Measurements from ENCODE around the gene ADGRD2.
"Not testable (repeated sequence)": the region's sequence is repeated elsewhere in the genome, so short reads cannot be mapped to it uniquely, and the experiment has no call there.

Gene ADGRD2

DNA sequence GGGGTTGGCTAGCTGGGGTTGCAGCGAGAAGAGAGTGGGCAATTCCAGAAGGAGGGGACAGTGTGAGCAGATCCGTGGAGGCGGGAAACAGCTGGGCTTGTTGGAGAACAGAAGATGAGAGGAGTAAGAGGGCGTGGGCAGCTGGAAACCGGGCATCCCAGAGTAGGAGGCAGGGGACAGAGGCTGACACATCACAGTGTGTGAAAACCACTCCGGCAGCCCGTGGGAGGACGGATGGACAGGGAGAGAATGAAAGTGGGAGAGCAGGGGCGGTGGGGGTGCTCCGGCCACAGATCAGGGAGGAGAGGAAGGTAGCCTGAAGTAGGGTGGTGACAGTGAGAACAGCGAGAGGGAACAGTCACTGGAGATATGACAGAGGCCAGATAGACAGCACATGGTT, 26.7 kb upstream of the ADGRD2 start:
- DNase-seq, result no peak
- no peak overlapping the region for H3K4me3 Mint-ChIP-seq
- no peaks in the 10 kb centered on the region for H3K9me3 Mint-ChIP-seq
- H3K4me1 Mint-ChIP-seq (ENCODE audit: low read depth in 2 of 2), result peaks cover 3 to 6% of the 10 kb centered on the region in 2 donors
- H3K27me3 Mint-ChIP-seq, result peaks cover 12 to 24% of the 10 kb centered on the region in 2 donors
- H3K36me3 Mint-ChIP-seq (ENCODE audit: insufficient read depth), result peaks cover 10% of the 10 kb centered on the region
- ATAC-seq (replicated peaks), result no peak
- H3K27ac Mint-ChIP-seq, result no peak overlapping the region

DNA sequence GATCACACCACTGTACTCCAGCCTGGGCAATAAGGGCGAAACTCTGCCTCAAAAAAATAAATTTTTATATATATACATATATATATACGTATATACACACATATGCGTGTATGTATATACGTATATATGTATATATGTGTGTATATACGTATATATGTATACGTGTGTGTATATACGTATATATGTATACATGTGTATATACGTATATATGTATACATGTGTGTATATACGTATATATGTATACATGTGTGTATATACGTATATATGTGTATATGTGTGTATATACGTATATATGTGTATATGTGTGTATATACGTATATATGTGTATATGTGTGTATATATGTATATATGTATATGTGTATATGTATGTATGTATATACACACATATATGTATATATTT, 24.5 kb upstream of the ADGRD2 start:
- not testable (repeated sequence) for ATAC-seq (replicated peaks); H3K27ac Mint-ChIP-seq; DNase-seq; H3K4me1 Mint-ChIP-seq (ENCODE audit: low read depth in 2 of 2); H3K4me3 Mint-ChIP-seq; H3K36me3 Mint-ChIP-seq (ENCODE audit: insufficient read depth); H3K9me3 Mint-ChIP-seq
- H3K27me3 Mint-ChIP-seq, result peaks cover 12 to 24% of the 10 kb centered on the region in 2 donors

DNA sequence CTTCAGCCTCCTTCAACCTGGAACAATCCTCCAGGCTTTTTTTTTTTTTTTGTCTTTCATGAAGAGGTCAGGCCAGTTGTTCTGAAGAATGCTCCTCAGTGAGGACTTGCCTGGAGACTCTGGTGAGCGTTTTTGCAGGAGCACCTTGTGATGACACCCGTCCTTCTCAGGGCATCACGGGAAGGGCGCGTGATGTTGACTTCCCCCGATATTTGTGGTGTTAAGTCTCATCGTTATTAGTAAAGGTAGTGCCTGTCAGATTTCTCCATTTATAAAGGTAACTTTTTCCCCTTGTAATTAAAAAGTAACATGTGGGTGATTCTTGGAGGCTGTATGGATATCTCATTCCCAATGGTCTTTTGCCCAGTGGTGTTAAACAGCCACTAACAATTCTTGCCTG, 23.9 kb upstream of the ADGRD2 start:
- H3K27ac Mint-ChIP-seq, result no peak overlapping the region

DNA sequence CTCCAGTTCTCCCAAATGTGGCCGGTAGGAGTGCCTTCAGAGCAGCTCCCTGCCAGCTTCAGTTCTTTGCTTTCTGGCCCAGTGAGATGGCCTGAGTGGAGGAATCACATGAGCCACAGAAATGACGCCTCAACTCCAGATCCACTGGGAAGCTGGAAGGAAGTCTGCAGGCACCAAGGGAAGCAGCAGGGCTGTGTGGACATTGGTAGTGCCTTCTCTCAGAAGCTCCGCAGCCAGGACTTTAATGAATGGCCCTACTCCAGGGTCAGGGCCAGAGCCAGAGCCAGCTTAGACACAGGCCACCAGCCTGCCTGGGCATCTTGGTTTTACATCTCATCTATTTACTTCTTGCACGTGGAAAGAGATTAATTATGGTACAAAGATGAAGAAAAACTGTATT, 23.0 kb upstream of the ADGRD2 start:
- ATAC-seq (replicated peaks) (no peak), DNase-seq (no peak)
- Mint-ChIP-seq H3K4me3 (no peak overlapping the region), H3K36me3 (ENCODE audit: insufficient read depth) (peaks cover 4% of the 10 kb centered on the region), H3K27me3 (peaks cover 12 to 27% of the 10 kb centered on the region in 2 donors), H3K4me1 (ENCODE audit: low read depth in 2 of 2) (no peaks in the 10 kb centered on the region), H3K9me3 (no peaks in the 10 kb centered on the region), H3K27ac (no peak overlapping the region)

More for the DNA sequence above, 23.9 kb upstream of the ADGRD2 start:
- Mint-ChIP-seq H3K36me3 (ENCODE audit: insufficient read depth) (peaks cover 7% of the 10 kb centered on the region), H3K27me3 (peaks cover 12 to 24% of the 10 kb centered on the region in 2 donors), H3K4me3 (no peak overlapping the region), H3K9me3 (no peaks in the 10 kb centered on the region), H3K4me1 (ENCODE audit: low read depth in 2 of 2) (no peaks in the 10 kb centered on the region)
- DNase-seq, result no peak
- ATAC-seq (replicated peaks), result no peak

DNA sequence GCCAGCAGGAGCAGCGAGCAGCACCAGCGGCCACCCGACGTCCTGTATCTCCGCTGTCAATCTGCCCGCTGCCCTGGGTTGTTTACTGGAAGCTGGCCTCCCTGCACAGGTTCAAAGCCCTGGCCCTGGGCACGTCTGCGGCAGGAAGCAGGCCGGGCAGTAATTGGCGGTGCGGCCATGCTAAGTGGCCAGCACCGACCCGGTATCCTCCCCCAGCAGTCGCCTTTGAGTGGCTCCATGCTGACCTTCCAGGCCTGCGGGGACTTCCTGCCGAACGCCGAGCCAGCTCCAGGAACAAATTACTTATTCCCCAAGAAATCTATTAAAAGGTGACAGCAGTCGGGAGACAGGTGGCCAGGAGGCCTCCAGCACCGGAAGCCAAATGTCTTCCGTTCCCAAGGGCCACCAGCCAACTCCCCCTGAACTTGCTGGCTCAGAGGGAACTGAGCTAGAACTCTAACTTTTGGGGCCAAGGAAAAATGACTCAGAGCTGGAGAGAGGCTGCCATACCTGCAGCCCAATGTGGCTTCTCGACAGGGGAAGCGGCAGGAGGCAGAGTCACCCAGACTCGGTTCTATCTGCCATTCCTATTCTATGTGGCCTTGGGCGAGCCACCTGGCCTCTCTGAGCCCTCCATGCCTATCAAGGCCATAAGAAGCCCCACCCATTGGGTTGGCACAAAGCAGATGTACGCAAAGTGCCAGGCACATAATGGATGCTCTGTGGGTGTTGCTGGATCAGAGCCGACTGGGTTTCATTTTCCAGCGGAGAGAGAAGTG, 21.3 kb upstream of the ADGRD2 start:
- H3K36me3 Mint-ChIP-seq (ENCODE audit: insufficient read depth), result peaks cover 4% of the 10 kb centered on the region
- H3K27ac Mint-ChIP-seq, result no peak overlapping the region
- no peak overlapping the region for H3K4me3 Mint-ChIP-seq
- no peak for ATAC-seq (replicated peaks)
- DNase-seq, result no peak
- no peaks in the 10 kb centered on the region for H3K4me1 Mint-ChIP-seq (ENCODE audit: low read depth in 2 of 2)
- H3K27me3 Mint-ChIP-seq, result peaks cover 6 to 32% of the 10 kb centered on the region in 2 donors
- H3K9me3 Mint-ChIP-seq, result no peaks in the 10 kb centered on the region

DNA sequence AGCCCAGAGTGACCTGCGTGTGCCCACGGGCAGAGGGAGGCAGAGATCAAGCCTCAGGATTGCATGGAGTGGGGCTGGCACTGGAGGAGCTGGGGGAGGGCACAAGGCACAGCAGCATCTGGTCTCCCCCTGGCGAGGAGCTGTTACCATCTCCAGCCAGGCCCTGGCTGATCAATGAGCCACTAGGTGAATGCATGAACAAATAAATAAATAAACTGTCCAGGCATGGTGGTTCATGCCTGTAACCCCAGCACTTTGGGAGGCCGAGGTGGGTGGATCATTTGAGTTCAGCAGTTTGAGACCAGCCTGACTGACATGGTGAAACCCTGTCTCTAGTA, 20.8 kb upstream of the ADGRD2 start:
- DNase-seq, result no peak
- Mint-ChIP-seq H3K9me3 (no peaks in the 10 kb centered on the region), H3K4me1 (ENCODE audit: low read depth in 2 of 2) (no peaks in the 10 kb centered on the region), H3K27ac (no peak overlapping the region), H3K27me3 (peaks cover 10 to 34% of the 10 kb centered on the region in 2 donors), H3K4me3 (no peak overlapping the region), H3K36me3 (ENCODE audit: insufficient read depth) (peaks cover 4% of the 10 kb centered on the region)
- no peak for ATAC-seq (replicated peaks)

DNA sequence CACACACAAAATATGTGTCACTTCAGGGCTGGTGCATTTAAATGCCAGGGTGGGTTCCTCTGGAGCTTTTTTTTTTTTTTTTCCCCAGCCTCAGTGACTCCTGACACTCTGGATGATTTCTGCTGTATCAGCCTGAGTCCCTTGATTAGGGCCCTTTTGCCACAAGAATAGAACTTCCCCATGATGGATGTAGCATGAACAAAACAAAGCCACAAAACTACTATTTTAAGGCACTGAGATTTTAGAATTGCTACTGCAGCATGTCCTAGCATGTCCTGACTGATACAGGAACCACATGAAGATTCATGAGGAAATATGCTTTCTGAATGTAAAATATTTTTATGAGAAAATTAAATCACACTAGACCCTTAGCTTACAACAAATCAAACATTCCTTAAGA, 13.9 kb upstream of the ADGRD2 start:
- no peak for ATAC-seq (replicated peaks)
- Mint-ChIP-seq H3K36me3 (ENCODE audit: insufficient read depth) (no peaks in the 10 kb centered on the region), H3K27me3 (peaks cover 25 to 62% of the 10 kb centered on the region in 2 donors)

DNA sequence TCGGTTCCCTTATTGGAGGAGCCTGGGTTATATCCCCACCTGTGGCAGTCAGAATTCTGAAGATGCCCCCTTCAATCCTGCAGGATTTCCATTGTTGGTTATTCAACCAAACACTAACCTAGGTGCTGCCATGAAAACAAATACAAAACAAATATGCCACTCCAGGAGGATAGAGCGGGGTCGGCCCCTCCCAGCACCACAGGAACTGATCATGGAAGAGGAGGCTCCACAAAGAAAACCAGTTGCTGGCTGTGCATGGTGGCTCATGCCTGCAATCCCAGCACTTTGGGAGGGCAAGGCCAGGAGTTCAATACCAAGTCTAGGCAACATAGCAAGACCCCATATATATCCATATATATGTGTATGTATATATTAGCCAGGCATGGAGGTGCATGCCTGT, 13.2 kb upstream of the ADGRD2 start:
- Mint-ChIP-seq H3K9me3 (no peaks in the 10 kb centered on the region), H3K27me3 (peaks cover 31 to 69% of the 10 kb centered on the region in 2 donors), H3K4me1 (ENCODE audit: low read depth in 2 of 2) (no peaks in the 10 kb centered on the region), H3K27ac (no peak overlapping the region), H3K4me3 (no peak overlapping the region), H3K36me3 (ENCODE audit: insufficient read depth) (no peaks in the 10 kb centered on the region)
- DNase-seq (no peak), ATAC-seq (replicated peaks) (no peak)

More for the DNA sequence above, 13.9 kb upstream of the ADGRD2 start:
- H3K4me1 Mint-ChIP-seq (ENCODE audit: low read depth in 2 of 2), result no peaks in the 10 kb centered on the region
- H3K9me3 Mint-ChIP-seq, result no peaks in the 10 kb centered on the region
- no peak for DNase-seq
- no peak overlapping the region for H3K4me3 Mint-ChIP-seq
- no peak overlapping the region for H3K27ac Mint-ChIP-seq

DNA sequence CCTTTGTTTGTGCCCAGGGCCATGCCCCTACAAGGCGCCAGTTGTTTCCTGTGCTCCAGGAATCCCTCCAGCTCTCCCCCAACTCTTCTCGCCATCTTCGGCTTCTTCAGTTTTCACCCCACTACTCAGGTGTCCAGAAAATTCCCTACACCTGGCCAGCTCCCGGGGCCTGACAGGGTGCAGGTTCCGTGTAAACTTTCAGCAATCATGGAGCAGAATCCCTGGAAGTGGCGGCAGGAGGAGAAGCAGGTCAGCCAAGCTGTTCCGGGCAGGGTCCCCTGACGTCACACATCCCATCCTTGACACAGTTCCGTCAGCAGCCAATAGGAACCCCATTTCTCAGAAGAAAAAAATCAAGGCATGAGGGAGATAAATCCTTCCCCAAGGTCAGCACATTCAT, 12.2 kb upstream of the ADGRD2 start:
- Mint-ChIP-seq H3K4me3 (no peak overlapping the region), H3K27ac (no peak overlapping the region), H3K36me3 (ENCODE audit: insufficient read depth) (no peaks in the 10 kb centered on the region), H3K27me3 (peaks cover 31 to 60% of the 10 kb centered on the region in 2 donors), H3K4me1 (ENCODE audit: low read depth in 2 of 2) (no peaks in the 10 kb centered on the region), H3K9me3 (no peaks in the 10 kb centered on the region)
- ATAC-seq (replicated peaks) (no peak), DNase-seq (no peak)

DNA sequence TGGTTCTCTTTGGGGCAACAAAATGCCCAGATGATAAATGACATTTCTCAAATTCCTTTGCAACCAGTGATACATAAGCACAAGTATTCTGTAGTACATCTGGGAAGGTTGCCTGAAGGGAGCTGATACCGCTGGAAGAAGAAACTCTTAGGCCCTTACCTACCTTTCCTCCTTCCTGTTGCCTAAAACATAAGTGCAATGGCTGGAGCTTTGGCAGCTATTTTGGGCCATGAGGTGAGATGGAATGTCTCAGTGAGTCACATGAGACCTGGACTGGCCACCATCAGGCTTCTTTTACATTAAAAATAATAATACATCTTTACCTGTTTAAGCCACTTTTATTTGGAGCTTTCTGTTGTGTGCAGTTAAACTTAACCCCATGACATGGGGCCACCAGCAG, 11.2 kb upstream of the ADGRD2 start:
- Mint-ChIP-seq H3K27ac (no peak overlapping the region), H3K4me1 (ENCODE audit: low read depth in 2 of 2) (no peaks in the 10 kb centered on the region), H3K4me3 (no peak overlapping the region), H3K36me3 (ENCODE audit: insufficient read depth) (no peaks in the 10 kb centered on the region), H3K27me3 (peaks cover 28 to 56% of the 10 kb centered on the region in 2 donors), H3K9me3 (no peaks in the 10 kb centered on the region)
- ATAC-seq (replicated peaks) (no peak), DNase-seq (no peak)

DNA sequence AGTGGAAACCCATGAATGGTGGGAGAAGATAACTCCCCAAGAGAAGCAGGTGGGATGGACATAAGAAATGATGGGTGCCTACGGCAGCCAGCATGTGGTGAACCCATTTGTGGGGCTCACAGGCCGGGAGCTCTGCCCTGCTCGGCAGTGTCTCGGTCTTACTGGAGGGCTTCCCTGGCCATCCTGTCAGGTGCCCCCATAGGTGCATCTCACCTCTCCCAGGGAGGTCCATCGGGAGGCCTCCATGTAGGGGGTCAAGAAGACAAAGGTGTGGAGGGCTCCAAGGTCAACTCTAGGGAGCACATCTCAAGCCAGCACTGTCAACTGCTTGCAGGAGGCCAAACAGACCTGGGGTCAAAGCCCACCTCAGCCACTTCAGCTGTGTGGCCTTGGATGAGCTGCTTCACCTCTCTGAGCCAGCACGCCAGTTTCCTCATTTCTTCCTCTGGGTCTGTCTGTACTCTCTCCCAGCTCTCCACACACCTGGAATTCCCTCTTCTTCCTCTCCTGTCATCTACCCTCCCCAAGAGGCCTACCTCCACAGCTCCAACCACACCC, 10.5 kb upstream of the ADGRD2 start:
- Mint-ChIP-seq H3K27ac (no peak overlapping the region), H3K36me3 (ENCODE audit: insufficient read depth) (no peaks in the 10 kb centered on the region), H3K4me3 (no peak overlapping the region), H3K4me1 (ENCODE audit: low read depth in 2 of 2) (no peaks in the 10 kb centered on the region), H3K27me3 (peaks cover 24 to 59% of the 10 kb centered on the region in 2 donors), H3K9me3 (no peaks in the 10 kb centered on the region)
- ATAC-seq (replicated peaks) (no peak), DNase-seq (no peak)

DNA sequence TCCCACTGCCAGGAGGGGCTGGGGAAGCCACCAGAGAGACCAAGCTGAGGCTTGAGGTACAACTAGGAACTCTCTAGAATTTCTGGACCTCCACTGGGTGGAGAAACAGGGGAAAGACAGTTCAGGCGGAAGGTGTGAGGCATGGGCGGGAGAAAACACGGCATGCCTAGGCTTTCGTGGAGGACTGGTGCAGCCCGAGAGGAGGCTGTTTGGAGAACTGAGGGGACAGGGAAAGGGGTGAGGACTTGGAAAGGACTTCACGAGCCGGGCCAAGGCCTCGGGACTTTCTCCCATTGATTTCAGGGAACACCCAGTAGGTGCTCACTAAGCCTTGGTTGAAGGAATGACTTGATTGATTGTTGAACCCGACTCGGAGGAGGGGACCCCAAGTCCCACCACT, 9.5 kb upstream of the ADGRD2 start:
- H3K4me3 Mint-ChIP-seq, result no peak overlapping the region

DNA sequence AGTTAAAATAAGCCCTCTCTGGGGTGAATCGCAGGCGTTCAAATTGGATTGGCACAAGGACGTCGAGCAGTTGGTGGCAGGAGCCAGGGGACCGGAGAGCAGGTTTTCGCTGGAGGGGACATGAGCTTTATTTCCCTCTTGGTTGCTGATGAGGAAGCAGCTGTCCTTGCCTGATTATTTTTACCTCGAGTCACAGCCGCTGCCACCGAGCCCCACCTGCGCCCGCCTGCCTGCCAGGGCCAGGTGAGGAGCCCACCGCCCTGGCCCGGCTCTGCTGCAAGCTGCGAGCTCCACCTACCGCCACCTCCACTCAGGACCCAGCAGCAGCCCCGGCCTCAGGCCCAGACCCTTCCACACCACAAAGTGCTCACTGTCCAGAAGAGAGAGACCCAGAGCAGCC, 9.0 kb upstream of the ADGRD2 start:
- Mint-ChIP-seq H3K27me3 (peaks cover 24 to 69% of the 10 kb centered on the region in 2 donors), H3K36me3 (ENCODE audit: insufficient read depth) (no peaks in the 10 kb centered on the region), H3K4me3 (no peak overlapping the region), H3K4me1 (ENCODE audit: low read depth in 2 of 2) (no peaks in the 10 kb centered on the region), H3K9me3 (no peaks in the 10 kb centered on the region), H3K27ac (no peak overlapping the region)
- ATAC-seq (replicated peaks), result no peak
- DNase-seq, result no peak

More for the DNA sequence above, 9.5 kb upstream of the ADGRD2 start:
- no peak overlapping the region for H3K27ac Mint-ChIP-seq
- H3K9me3 Mint-ChIP-seq, result no peaks in the 10 kb centered on the region
- no peak for DNase-seq
- H3K27me3 Mint-ChIP-seq, result peaks cover 24 to 64% of the 10 kb centered on the region in 2 donors
- no peaks in the 10 kb centered on the region for H3K36me3 Mint-ChIP-seq (ENCODE audit: insufficient read depth)
- ATAC-seq (replicated peaks), result no peak
- no peaks in the 10 kb centered on the region for H3K4me1 Mint-ChIP-seq (ENCODE audit: low read depth in 2 of 2)

DNA sequence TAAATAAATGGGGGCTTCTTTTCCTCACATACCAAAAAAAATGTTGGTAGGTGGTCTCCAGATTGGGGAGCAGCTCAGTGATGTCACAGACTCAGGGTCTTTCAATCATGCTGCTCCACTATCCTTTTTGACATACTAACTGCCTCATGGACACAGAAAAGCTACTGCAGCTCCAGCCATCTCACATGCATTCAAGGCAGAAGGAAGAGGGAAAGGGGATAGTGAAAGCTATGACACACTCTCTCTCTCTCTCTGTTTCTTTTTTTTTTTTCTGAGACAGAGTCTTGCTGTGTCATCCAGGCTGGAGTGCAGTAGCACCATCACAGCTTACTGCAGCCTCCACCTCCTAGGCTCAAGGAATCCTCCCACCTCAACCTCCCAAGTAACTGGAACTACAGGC, 7.9 kb upstream of the ADGRD2 start:
- Mint-ChIP-seq H3K27ac (no peak overlapping the region), H3K4me3 (no peak overlapping the region), H3K27me3 (peaks cover 30 to 80% of the 10 kb centered on the region in 2 donors), H3K9me3 (no peaks in the 10 kb centered on the region), H3K36me3 (ENCODE audit: insufficient read depth) (no peaks in the 10 kb centered on the region), H3K4me1 (ENCODE audit: low read depth in 2 of 2) (no peaks in the 10 kb centered on the region)
- no peak for DNase-seq
- no peak for ATAC-seq (replicated peaks)

Measured in effector memory CD8-positive, alpha-beta T cell (primary cell).